Lung (tissue), 12 donors: ENCODE data around the gene SYNE3. TPM values are rescaled to one million over a fixed set of nuclear protein-coding genes. Genes with fewer than 3 reads are reported as not detected.

ENCODE experiments used
- ATAC-seq: fragments of 200-7000 bp; cut with Tn5 transposase; one replicate; pipeline ENCODE4 v1.9.1; 2020; ENCODE audit warnings: moderate number of reproducible peaks; ENCODE audit not compliant: insufficient read depth, low FRiP score
- DNase-seq, 3 donors: peaks; one replicate each; pipeline ENCODE4 v3.0.0-alpha.2; 2013 to 2017
- H3K27ac ChIP-seq, 2 donors: one replicate each; pipeline ENCODE4 v1.5.1; 2013; ENCODE audit warnings: mild to moderate bottlenecking in 2 of 2, moderate library complexity in 2 of 2, control low read depth in 1 of 2, inconsistent platforms in 1 of 2, low read depth in 1 of 2, low read length in 1 of 2
- H3K27me3 ChIP-seq, 3 donors: one replicate each; pipeline ENCODE4 v1.5.1; 2013; ENCODE audit warnings: low read length in 2 of 3; ENCODE audit not compliant: control insufficient read depth in 3 of 3, insufficient read depth in 3 of 3
- H3K36me3 ChIP-seq, 4 donors: one replicate each; pipeline ENCODE4 v1.5.1; 2013; ENCODE audit warnings: low read length in 4 of 4, mild to moderate bottlenecking in 1 of 4, moderate library complexity in 1 of 4; ENCODE audit not compliant: control insufficient read depth in 4 of 4, insufficient read depth in 4 of 4
- H3K4me1 ChIP-seq, 5 donors: one replicate each; pipeline ENCODE4 v1.5.1; 2013; ENCODE audit warnings: low read length in 5 of 5, mild to moderate bottlenecking in 2 of 5, moderate library complexity in 1 of 5; ENCODE audit not compliant: control insufficient read depth in 5 of 5, insufficient read depth in 5 of 5
- H3K4me3 ChIP-seq: one replicate; pipeline ENCODE4 v1.5.1; 2013; ENCODE audit warnings: mild to moderate bottlenecking, control low read depth, moderate library complexity
- H3K9ac ChIP-seq, 2 donors: one replicate each; pipeline ENCODE4 v1.5.1; 2013; ENCODE audit warnings: low read length in 2 of 2, control low read depth in 1 of 2; ENCODE audit not compliant: insufficient read depth in 1 of 2
- H3K9me3 ChIP-seq, 4 donors: one replicate each; pipeline ENCODE4 v1.5.1; 2013; ENCODE audit warnings: low read length in 3 of 4, mild to moderate bottlenecking in 1 of 4, moderate library complexity in 1 of 4; ENCODE audit not compliant: control insufficient read depth in 4 of 4, insufficient read depth in 3 of 4
- CTCF ChIP-seq: IDR thresholded peaks from 2 replicates; pipeline ENCODE4 v1.5.1; 2012; ENCODE audit warnings: mild to moderate bottlenecking; ENCODE audit errors: control extremely low read depth, extremely low read depth
- WGBS, 2 donors: extraction: QIAGEN DNeasy Blood & Tissue Kit; methylation state at CpG; one replicate each; pipeline ENCODE4 v1.1.7; 2013; 5-methylcytosine and 5-hydroxymethylcytosine counted together
- polyA plus RNA-seq, 2 donors: library from polyadenylated mRNA; stranded (reverse); fragments of 200-250 nt; gene quantifications; one replicate each; pipeline ENCODE4 v1.2.1, GENCODE V29; 2013
- total RNA-seq, 2 donors: library from RNA; depleted of rRNA in 1 of 2; stranded (reverse); fragments of >200 nt in 1 of 2; gene quantifications; one replicate each; pipeline ENCODE4 v1.2.1, GENCODE V29; 2014 to 2021
- donor health status: control.
- donor health status: control.
- donor health status: Bipolar disorder and iron deficiency.
- donor health status: healthy.
- donor health status: DM: yes; HTN: yes; CAD: no.

The SYNE3 gene
- total and polyA plus RNA-seq, 4 donors = 2.7 to 30.5 (median 6.1) TPM

DNA sequence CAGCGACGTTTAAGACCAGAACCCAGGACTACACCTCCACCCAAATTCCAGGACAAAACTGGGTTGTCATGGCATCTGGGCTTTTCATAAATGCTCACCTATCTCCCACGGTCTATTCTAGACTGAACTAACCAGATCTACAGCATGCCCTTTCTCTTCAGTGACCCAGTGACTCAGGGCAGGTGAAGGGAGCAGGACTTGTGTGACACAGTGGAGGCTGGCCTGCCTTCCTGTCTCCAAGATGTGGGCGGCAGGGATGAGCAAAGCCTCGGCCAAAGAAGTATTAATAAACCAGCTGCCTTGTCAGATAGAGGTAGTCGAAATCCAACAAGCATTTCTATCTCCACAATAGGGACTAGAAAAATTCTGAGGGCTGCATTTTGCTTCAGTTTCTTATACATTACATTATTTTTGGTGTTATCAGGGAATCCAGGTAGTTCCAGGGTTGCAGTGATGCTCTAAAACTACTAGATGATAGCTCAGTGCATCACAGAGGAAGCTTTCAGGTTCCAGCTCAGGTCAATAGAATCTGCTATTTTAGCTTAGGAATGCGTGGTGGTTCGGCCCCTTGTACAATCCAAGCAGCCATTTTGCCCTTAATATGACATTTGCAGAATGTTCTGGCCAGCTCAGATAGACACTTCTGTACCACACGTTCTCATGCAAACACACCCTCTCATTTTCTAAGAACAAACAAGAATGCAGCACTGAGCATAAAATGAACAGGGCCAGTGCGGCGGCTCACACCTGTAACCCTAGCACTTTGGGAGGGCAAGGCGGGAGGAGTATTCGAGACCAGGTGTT lies 14.2 kb upstream of the SYNE3 start:
- H3K4me3 ChIP-seq = no peak overlapping the region
- no peaks in the 10 kb centered on the region for H3K27me3 ChIP-seq
- DNase-seq (no peak), ATAC-seq (no peak)
- TF ChIP-seq CTCF = no peak
- peaks cover 0 to 4% (median 1%) of the 10 kb centered on the region in 4 donors for H3K36me3 ChIP-seq
- no peak overlapping the region for H3K9ac ChIP-seq
- 77 to 89% methylated on average over 13 of the region's 13 CpGs for WGBS, 2 donors
- H3K27ac ChIP-seq = peak overlapping the region; percentile 7 to 39
- H3K9me3 ChIP-seq = no peaks in the 10 kb centered on the region
- peaks cover 11 to 41% (median 22%) of the 10 kb centered on the region in 5 donors for H3K4me1 ChIP-seq

- Histone ChIP-seq H3K4me1 (peaks cover 17 to 40% (median 24%) of the 10 kb centered on the region in 5 donors), H3K27ac (no peak overlapping the region)
- ATAC-seq = no peak
These were observed 12.8 kb upstream of the SYNE3 start for GRCh38 chr14:95529216-95529615.

GRCh38 chr14:95527387-95528002 lies 11.0 kb upstream of the SYNE3 start:
- peak; percentile 87 for TF ChIP-seq CTCF
- DNase-seq (peak; percentile 40 to 74 (median 57)), ATAC-seq (peak; percentile 61)
- 57 to 62% methylated on average over 4 of the region's 4 CpGs for WGBS, 2 donors
- Histone ChIP-seq H3K27ac (no peak overlapping the region), H3K9ac (peak overlapping the region in 1 of 2 donors; percentile 20), H3K27me3 (no peaks in the 10 kb centered on the region), H3K4me3 (no peak overlapping the region), H3K4me1 (peaks cover 14 to 29% (median 25%) of the 10 kb centered on the region in 5 donors), H3K9me3 (no peaks in the 10 kb centered on the region), H3K36me3 (peaks cover 0 to 7% (median 4%) of the 10 kb centered on the region in 4 donors)

More at GRCh38 chr14:95529216-95529615, 12.8 kb upstream of the SYNE3 start:
- Histone ChIP-seq H3K36me3 (peaks cover 0 to 4% (median 1%) of the 10 kb centered on the region in 4 donors), H3K4me3 (no peak overlapping the region), H3K9me3 (no peaks in the 10 kb centered on the region), H3K9ac (no peak overlapping the region), H3K27me3 (no peaks in the 10 kb centered on the region)
- TF ChIP-seq CTCF = no peak
- no peak for DNase-seq
- WGBS, 2 donors = 77 to 86% methylated on average over 7 of the region's 7 CpGs
